Measurements from ENCODE around the gene NCAM1. TPM values are rescaled to one million over a fixed set of nuclear protein-coding genes. Genes with fewer than 3 reads are reported as not detected.
"Not testable (repeated sequence)": the region's sequence is repeated elsewhere in the genome, so short reads cannot be mapped to it uniquely, and the experiment has no call there.

NCAM1 gene
- total RNA-seq (2021) (0.33 and 1.0 TPM in 2 replicates), Bru-seq, nascent RNA (percentile 15 among the genes with signal in this experiment), BruChase-seq, experiment 1, labeled RNA remaining after a 2-hour chase (percentile 10 among the genes with signal in this experiment), BruChase-seq, experiment 2, labeled RNA remaining after a 6-hour chase (percentile 11 among the genes with signal in this experiment)
- long read RNA-seq: 0 reads

DNA sequence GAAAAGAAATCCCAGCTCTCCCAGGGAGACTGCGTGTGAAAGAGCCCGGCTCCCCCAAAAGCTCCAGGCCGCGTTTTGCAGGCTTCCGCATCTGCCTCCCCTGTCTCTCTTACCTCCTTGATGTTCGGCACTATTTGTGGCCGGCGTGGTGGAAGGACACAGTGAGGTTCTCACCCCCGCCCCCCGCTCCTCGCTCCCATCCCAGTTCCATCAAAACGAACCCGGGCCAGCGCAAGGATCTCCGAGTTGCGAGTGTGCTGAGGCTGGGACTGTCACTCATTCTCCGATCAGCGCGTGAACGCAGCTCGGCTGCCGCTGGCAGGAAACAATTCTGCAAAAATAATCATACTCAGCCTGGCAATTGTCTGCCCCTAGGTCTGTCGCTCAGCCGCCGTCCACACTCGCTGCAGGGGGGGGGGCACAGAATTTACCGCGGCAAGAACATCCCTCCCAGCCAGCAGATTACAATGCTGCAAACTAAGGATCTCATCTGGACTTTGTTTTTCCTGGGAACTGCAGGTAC is at the start of gene NCAM1:
NCAM1 (plus strand) TSS at position 275 of the 523 bp plus-strand sequence.
- Histone ChIP-seq H2AFZ (peak within 1 kb of the TSS; percentile 74), H3K36me3 (ENCODE audit: low read depth) (no peaks in the 10 kb centered on the region), H3K9me2 (ENCODE audit: insufficient read depth) (no peaks in the 10 kb centered on the region), H3K27me3 (ENCODE audit: insufficient read depth, low read depth) (no peaks in the 10 kb centered on the region), H3K4me3 (peak within 1 kb of the TSS; percentile 54), H4K20me1 (ENCODE audit: insufficient read depth) (no peaks in the 10 kb centered on the region), H3K9me3 (ENCODE audit: insufficient read depth, low read depth) (peaks cover 4% of the 10 kb centered on the region; the same call in 1 of the 2 replicates), H3K4me2 (peak within 1 kb of the TSS; percentile 65), H3K79me2 (ENCODE audit: low read depth) (no peaks in the 10 kb centered on the region), H3K27ac (no peak within 1 kb of the TSS), H3F3A (ENCODE audit: insufficient read depth, low read depth) (no peaks in the 10 kb centered on the region), H3K4me1 (replicated peaks; ENCODE audit: insufficient read depth) (no peaks in the 10 kb centered on the region)
- peak; percentile 18 to 66 for DNase-seq
- intact Hi-C loops (cut with micrococcal nuclease; ENCODE audit: unreplicated experiment): loop anchor here (5.0 kb wide), 1 partner anchor 151 kb away; no protein-coding TSS in a partner anchor
- BruUV-seq (replicated peaks): no TSS peak
- no peak for TF ChIP-seq EZH2 (IDR thresholded peaks at IDR 0.05; ENCODE audit: low read depth)
- TF ChIP-seq, protein P1, sequence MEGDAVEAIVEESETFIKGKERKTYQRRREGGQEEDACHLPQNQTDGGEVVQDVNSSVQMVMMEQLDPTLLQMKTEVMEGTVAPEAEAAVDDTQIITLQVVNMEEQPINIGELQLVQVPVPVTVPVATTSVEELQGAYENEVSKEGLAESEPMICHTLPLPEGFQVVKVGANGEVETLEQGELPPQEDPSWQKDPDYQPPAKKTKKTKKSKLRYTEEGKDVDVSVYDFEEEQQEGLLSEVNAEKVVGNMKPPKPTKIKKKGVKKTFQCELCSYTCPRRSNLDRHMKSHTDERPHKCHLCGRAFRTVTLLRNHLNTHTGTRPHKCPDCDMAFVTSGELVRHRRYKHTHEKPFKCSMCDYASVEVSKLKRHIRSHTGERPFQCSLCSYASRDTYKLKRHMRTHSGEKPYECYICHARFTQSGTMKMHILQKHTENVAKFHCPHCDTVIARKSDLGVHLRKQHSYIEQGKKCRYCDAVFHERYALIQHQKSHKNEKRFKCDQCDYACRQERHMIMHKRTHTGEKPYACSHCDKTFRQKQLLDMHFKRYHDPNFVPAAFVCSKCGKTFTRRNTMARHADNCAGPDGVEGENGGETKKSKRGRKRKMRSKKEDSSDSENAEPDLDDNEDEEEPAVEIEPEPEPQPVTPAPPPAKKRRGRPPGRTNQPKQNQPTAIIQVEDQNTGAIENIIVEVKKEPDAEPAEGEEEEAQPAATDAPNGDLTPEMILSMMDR (conservative IDR thresholded peaks at IDR 0.05): no peak
- ChIA-PET CTCF (no interaction called here), POLR2A (ENCODE audit: unreplicated experiment) (no interaction called here)

DNA sequence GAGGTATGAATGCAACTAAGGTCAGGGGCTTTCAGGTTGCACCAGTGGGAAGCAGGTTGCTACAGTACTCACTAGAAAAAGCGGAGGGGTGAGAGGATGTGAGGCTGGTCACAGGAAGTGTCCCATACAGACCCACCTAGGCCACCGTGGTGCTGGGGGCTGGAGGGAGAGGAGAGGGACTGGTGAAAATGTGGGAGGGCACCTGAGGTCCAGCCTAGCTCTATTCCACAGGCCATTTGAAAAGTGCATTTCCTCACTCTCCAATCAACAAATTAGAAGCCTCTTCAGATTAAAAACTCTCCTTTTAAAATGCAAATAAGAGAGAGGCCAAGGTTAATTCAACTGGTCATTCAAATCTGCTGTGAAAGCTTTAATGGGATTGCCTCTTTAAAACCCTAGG is 38.6 kb upstream of the NCAM1 start:
- H3K9me2 ChIP-seq (ENCODE audit: insufficient read depth): no peaks in the 10 kb centered on the region
- H3K27ac ChIP-seq: no peak overlapping the region
- DNase-seq: no peak
- TF ChIP-seq EZH2 (IDR thresholded peaks at IDR 0.05; ENCODE audit: low read depth): no peak
- TF ChIP-seq, protein P1 (conservative IDR thresholded peaks at IDR 0.05): no peak
- H4K20me1 ChIP-seq (ENCODE audit: insufficient read depth): no peaks in the 10 kb centered on the region
- H3K4me2 ChIP-seq: no peak overlapping the region
- peaks cover 8% of the 10 kb centered on the region; the same call in 1 of the 2 replicates for H3K4me1 ChIP-seq (replicated peaks; ENCODE audit: insufficient read depth)
- no peak overlapping the region for H2AFZ ChIP-seq
- CTCF ChIA-PET: no interaction called here
- H3K79me2 ChIP-seq (ENCODE audit: low read depth): no peaks in the 10 kb centered on the region
- H3K36me3 ChIP-seq (ENCODE audit: low read depth): no peaks in the 10 kb centered on the region
- POLR2A ChIA-PET (ENCODE audit: unreplicated experiment): no interaction called here
- intact Hi-C loops (cut with micrococcal nuclease; ENCODE audit: unreplicated experiment): no loop called here
- no TSS peak for BruUV-seq (replicated peaks)
- 0 out of 2 replicates have a peak, but pooled peaks cover 5% of the 10 kb centered on the region for H3K27me3 ChIP-seq (ENCODE audit: insufficient read depth, low read depth)
- peaks cover 6% of the 10 kb centered on the region for H3F3A ChIP-seq (ENCODE audit: insufficient read depth, low read depth)
- H3K4me3 ChIP-seq: no peak overlapping the region
- H3K9me3 ChIP-seq (ENCODE audit: insufficient read depth, low read depth): no peaks in the 10 kb centered on the region

DNA sequence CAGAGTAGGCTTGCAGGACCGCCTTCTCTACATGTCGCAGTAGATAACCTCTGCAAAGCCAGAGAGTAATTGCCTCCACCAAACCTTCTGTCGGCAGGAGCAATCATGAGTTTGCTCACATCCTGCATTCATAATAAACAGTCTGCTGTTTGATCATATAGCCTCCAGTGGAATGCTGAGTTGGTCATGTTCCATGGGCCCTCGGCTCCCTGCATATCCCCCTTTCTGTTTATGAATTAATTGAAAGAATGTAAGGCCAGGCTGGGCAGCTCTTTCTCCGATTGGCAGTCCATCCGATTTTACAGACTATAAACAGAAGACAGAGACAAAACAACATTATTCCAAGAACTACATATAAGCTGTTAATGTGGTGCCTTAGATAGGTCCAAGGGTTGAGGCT is 36.4 kb upstream of the NCAM1 start:
- intact Hi-C loops (cut with micrococcal nuclease; ENCODE audit: unreplicated experiment); POLR2A ChIA-PET (ENCODE audit: unreplicated experiment); H3K9me3 ChIP-seq (ENCODE audit: insufficient read depth, low read depth); H3K9me2 ChIP-seq (ENCODE audit: insufficient read depth); H3K27ac ChIP-seq; H2AFZ ChIP-seq; DNase-seq; H3K4me3 ChIP-seq; BruUV-seq (replicated peaks); H3K36me3 ChIP-seq (ENCODE audit: low read depth); H3F3A ChIP-seq (ENCODE audit: insufficient read depth, low read depth); CTCF ChIA-PET; H3K4me2 ChIP-seq; H3K79me2 ChIP-seq (ENCODE audit: low read depth); H3K27me3 ChIP-seq (ENCODE audit: insufficient read depth, low read depth); H4K20me1 ChIP-seq (ENCODE audit: insufficient read depth): not testable (repeated sequence)
- H3K4me1 ChIP-seq (replicated peaks; ENCODE audit: insufficient read depth): peaks cover 12% of the 10 kb centered on the region; the same call in 1 of the 2 replicates
